Measurements from ENCODE around the gene STMN1. TPM values are rescaled to one million over a fixed set of nuclear protein-coding genes. Genes with fewer than 3 reads are reported as not detected.
A peak's percentile ranks its signal among the peaks of the same experiment; 100 is the strongest.

The STMN1 gene
- total RNA-seq, 1 experiment from 2014 or later = 207 TPM

DNA sequence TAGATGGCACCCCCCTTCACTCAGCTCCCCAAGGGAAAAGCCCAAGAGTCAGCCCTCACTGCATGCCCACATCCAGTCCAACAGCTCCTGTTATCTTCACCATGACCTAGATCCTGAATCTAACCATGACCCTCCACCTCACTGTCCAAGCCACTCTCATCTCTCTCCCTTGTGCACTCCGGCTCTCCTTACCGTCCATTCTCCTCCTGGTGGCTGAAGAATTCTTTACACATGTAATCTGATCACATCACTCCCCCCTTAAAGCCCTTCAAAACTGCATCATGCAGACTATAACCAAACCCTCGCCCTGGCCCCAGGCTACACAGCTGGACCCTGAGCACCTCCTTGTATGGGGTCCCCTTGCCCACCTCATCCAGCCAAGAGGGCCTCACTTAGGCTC lies 16.7 kb downstream of the STMN1 start:
- H3K27me3 ChIP-seq (replicated peaks; ENCODE audit: control insufficient read depth, insufficient read depth, low read length) = no peaks in the 10 kb centered on the region
- Mint-ChIP-seq H3K4me3 (ENCODE audit: unreplicated experiment) (peak overlapping the region; percentile 27), H3K27ac (ENCODE audit: unreplicated experiment) (peak overlapping the region; percentile 80), H3K4me1 (ENCODE audit: low read depth, unreplicated experiment) (peaks cover 29% of the 10 kb centered on the region), H3K36me3 (ENCODE audit: insufficient read depth, unreplicated experiment) (peaks cover 33% of the 10 kb centered on the region), H3K27me3 (ENCODE audit: insufficient read depth, unreplicated experiment) (no peaks in the 10 kb centered on the region), H3K9me3 (ENCODE audit: unreplicated experiment) (no peaks in the 10 kb centered on the region)
- intact Hi-C loops (cut with micrococcal nuclease; ENCODE audit: unreplicated experiment) = loop anchor here (2.0 kb wide), 1 partner anchor 71 kb away; the partner anchor contains the start of gene MTFR1L
- H3K36me3 ChIP-seq (ENCODE audit: control insufficient read depth, insufficient read depth, low read length) = peaks cover 2% of the 10 kb centered on the region; the same call in 1 of the 2 replicates
- H3K9me3 ChIP-seq = no peaks in the 10 kb centered on the region
- POLR2A ChIA-PET = interaction anchor here (1.5 kb wide), 1 partner anchor 14 kb away, joined by 9 read pairs; the partner anchor contains the start of gene PAQR7
- H3K4me1 ChIP-seq = peaks cover 57% of the 10 kb centered on the region
- H3K4me3 ChIP-seq (ENCODE audit: low read depth, low read length) = no peak overlapping the region
- CTCF ChIA-PET = interaction anchor here (0.6 kb wide), 1 partner anchor 107 kb away, joined by 3 read pairs; no protein-coding TSS in a partner anchor
- BruUV-seq (replicated peaks) = no TSS peak
- DNase-seq = no peak
- TF ChIP-seq, protein P1, sequence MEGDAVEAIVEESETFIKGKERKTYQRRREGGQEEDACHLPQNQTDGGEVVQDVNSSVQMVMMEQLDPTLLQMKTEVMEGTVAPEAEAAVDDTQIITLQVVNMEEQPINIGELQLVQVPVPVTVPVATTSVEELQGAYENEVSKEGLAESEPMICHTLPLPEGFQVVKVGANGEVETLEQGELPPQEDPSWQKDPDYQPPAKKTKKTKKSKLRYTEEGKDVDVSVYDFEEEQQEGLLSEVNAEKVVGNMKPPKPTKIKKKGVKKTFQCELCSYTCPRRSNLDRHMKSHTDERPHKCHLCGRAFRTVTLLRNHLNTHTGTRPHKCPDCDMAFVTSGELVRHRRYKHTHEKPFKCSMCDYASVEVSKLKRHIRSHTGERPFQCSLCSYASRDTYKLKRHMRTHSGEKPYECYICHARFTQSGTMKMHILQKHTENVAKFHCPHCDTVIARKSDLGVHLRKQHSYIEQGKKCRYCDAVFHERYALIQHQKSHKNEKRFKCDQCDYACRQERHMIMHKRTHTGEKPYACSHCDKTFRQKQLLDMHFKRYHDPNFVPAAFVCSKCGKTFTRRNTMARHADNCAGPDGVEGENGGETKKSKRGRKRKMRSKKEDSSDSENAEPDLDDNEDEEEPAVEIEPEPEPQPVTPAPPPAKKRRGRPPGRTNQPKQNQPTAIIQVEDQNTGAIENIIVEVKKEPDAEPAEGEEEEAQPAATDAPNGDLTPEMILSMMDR (IDR thresholded peaks at IDR 0.05; ENCODE audit: insufficient read depth in 1 of 2, low read depth in 1 of 2, low read length in 1 of 2, severe bottlenecking in 1 of 2, unreplicated experiment in 1 of 2) = no peak

DNA sequence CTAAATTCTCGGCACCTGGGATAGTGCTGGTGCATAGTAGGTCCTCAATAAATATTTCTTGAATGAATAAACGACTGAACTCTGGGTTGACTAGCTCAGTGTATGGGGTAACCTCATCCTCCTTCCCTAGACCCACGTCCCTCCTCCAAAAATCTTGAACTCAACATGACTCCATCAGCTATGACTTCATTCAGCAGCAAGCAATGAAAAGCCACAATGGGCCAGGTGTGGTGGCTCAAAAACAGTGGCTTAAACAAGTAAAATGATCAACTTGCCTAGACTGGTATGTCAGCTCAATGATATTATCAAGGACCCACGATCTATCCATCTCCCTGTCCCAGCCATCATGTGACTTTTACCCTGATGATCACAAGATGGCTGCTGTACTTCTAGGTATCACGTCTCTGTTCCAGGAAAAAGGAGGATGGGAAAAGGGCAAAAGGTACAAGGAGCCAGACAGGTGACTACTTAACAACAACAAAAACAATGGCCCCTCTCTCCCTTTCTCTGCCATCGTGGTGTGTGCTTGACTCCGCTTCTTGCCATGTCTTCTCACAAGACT lies 17.7 kb downstream of the STMN1 start:
- ChIA-PET CTCF (no interaction called here), POLR2A (no interaction called here)
- Histone ChIP-seq H3K9me3 (no peaks in the 10 kb centered on the region), H3K4me3 (ENCODE audit: low read depth, low read length) (no peak overlapping the region), H3K4me1 (peaks cover 53% of the 10 kb centered on the region), H3K36me3 (ENCODE audit: control insufficient read depth, insufficient read depth, low read length) (peaks cover 2% of the 10 kb centered on the region; the same call in 1 of the 2 replicates), H3K27me3 (replicated peaks; ENCODE audit: control insufficient read depth, insufficient read depth, low read length) (no peaks in the 10 kb centered on the region)
- Mint-ChIP-seq H3K27ac (ENCODE audit: unreplicated experiment) (peak overlapping the region; percentile 80), H3K4me1 (ENCODE audit: low read depth, unreplicated experiment) (peaks cover 29% of the 10 kb centered on the region), H3K27me3 (ENCODE audit: insufficient read depth, unreplicated experiment) (no peaks in the 10 kb centered on the region), H3K4me3 (ENCODE audit: unreplicated experiment) (no peak overlapping the region), H3K36me3 (ENCODE audit: insufficient read depth, unreplicated experiment) (peaks cover 33% of the 10 kb centered on the region), H3K9me3 (ENCODE audit: unreplicated experiment) (no peaks in the 10 kb centered on the region)
- TF ChIP-seq, protein P1 (IDR thresholded peaks at IDR 0.05; ENCODE audit: insufficient read depth in 1 of 2, low read depth in 1 of 2, low read length in 1 of 2, severe bottlenecking in 1 of 2, unreplicated experiment in 1 of 2) = no peak
- no peak for DNase-seq
- BruUV-seq (replicated peaks) = no TSS peak
- intact Hi-C loops (cut with micrococcal nuclease; ENCODE audit: unreplicated experiment) = loop anchor here (2.0 kb wide), 1 partner anchor 70 kb away; the partner anchor contains the start of gene MTFR1L

DNA sequence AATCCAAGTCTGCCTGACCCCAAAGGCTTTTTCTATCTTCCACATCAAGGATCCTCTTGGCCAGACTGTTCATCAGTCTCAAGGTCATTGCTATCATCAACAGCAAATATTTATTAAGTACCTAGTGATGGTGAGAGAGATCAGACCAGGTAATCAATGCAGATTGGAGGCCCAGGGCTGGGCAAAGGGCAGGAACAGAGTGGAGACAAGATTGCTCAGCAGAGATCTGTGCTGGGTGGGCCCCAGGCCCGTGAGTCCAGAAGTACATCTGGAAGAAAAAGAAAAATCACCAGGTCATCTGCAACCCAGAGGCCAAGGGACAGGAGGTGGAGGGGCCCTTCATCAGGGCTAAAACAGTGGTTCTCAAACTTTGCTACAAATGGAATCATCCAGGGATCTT lies 20.6 kb downstream of the STMN1 start:
- BruUV-seq (replicated peaks) = no TSS peak
- H3K4me3 Mint-ChIP-seq (ENCODE audit: unreplicated experiment) = no peak overlapping the region
- ChIA-PET CTCF (no interaction called here), POLR2A (no interaction called here)
- peak overlapping the region; percentile 19 for H3K27ac Mint-ChIP-seq (ENCODE audit: unreplicated experiment)
- Histone ChIP-seq H3K36me3 (ENCODE audit: control insufficient read depth, insufficient read depth, low read length) (no peaks in the 10 kb centered on the region; the same call in 1 of the 2 replicates), H3K9me3 (no peaks in the 10 kb centered on the region), H3K27me3 (replicated peaks; ENCODE audit: control insufficient read depth, insufficient read depth, low read length) (no peaks in the 10 kb centered on the region), H3K4me1 (peaks cover 27% of the 10 kb centered on the region), H3K4me3 (ENCODE audit: low read depth, low read length) (no peak overlapping the region)
- no peak for DNase-seq
- intact Hi-C loops (cut with micrococcal nuclease; ENCODE audit: unreplicated experiment) = no loop called here
- peaks cover 26% of the 10 kb centered on the region for H3K36me3 Mint-ChIP-seq (ENCODE audit: insufficient read depth, unreplicated experiment)
- TF ChIP-seq, protein P1 (IDR thresholded peaks at IDR 0.05; ENCODE audit: insufficient read depth in 1 of 2, low read depth in 1 of 2, low read length in 1 of 2, severe bottlenecking in 1 of 2, unreplicated experiment in 1 of 2) = no peak
- no peaks in the 10 kb centered on the region for H3K27me3 Mint-ChIP-seq (ENCODE audit: insufficient read depth, unreplicated experiment)
- no peaks in the 10 kb centered on the region for H3K9me3 Mint-ChIP-seq (ENCODE audit: unreplicated experiment)
- peaks cover 28% of the 10 kb centered on the region for H3K4me1 Mint-ChIP-seq (ENCODE audit: low read depth, unreplicated experiment)

Data from Caco-2 (cell line).